H1 (cell line): Measurements from ENCODE around the gene EMD. TPM values are rescaled to one million over a fixed set of nuclear protein-coding genes. Genes with fewer than 3 reads are reported as not detected.

Experiments used
- CTCF ChIA-PET: fragments of 300-600 bp; sonication (Branson Sonifier 250); formaldehyde crosslinking; loops from one replicate; lab custom pipeline; 2021; ENCODE audit not compliant: partially characterized antibody; lab: Charles Lee
- POLR2A ChIA-PET: fragments of 300-600 bp; sonication (Branson Sonifier 250); formaldehyde crosslinking; loops from one replicate; lab custom pipeline; 2021; ENCODE audit warnings: inconsistent platforms; ENCODE audit not compliant: partially characterized antibody; lab: Charles Lee
- DNase-seq, 2 experiments: peaks; one replicate each; pipeline versions ENCODE4 v3.0.0 to v3.0.0-alpha.2; 2010 to 2022; ENCODE audit warnings: low spot score in 2 of 2, low read depth in 1 of 2, mixed read lengths in 1 of 2
- FAIRE-seq: peaks from 2 replicates; lab custom pipeline; 2011; peaks lifted over from hg19 to GRCh38; lab: Jason Lieb, UNC
- H2AFZ ChIP-seq: 2 replicates; pipeline ENCODE4 v1.8.1; 2012; ENCODE audit warnings: low read length, inconsistent platforms
- H2AK5ac ChIP-seq: 2 replicates; pipeline ENCODE4 v1.6.1; 2013; ENCODE audit warnings: low read depth, low read length
- H2BK120ac ChIP-seq: replicated peaks from 2 replicates; pipeline ENCODE3; 2013; ENCODE audit warnings: low read depth, low read length, inconsistent platforms
- H2BK12ac ChIP-seq: 2 replicates; pipeline ENCODE4 v1.6.1; 2013; ENCODE audit warnings: low read depth, low read length
- H2BK15ac ChIP-seq: 2 replicates; pipeline ENCODE4 v1.6.1; 2013; ENCODE audit warnings: low read length
- H2BK20ac ChIP-seq: 2 replicates; pipeline ENCODE4 v1.6.1; 2013; ENCODE audit warnings: low read length
- H2BK5ac ChIP-seq: 2 replicates; pipeline ENCODE4 v1.6.1; 2013; ENCODE audit warnings: low read depth, low read length
- H3K14ac ChIP-seq: 2 replicates; pipeline ENCODE4 v1.6.1; 2013; ENCODE audit warnings: inconsistent platforms; ENCODE audit not compliant: insufficient read length
- H3K18ac ChIP-seq: 2 replicates; pipeline ENCODE4 v1.6.1; 2013; ENCODE audit warnings: low read length; ENCODE audit errors: extremely low read depth
- H3K23ac ChIP-seq: 2 replicates; pipeline ENCODE4 v1.6.1; 2013; ENCODE audit warnings: inconsistent platforms; ENCODE audit not compliant: insufficient read length
- H3K23me2 ChIP-seq: 2 replicates; pipeline ENCODE4 v1.6.1; 2013; ENCODE audit warnings: low read depth, low read length
- H3K27ac ChIP-seq: 2 replicates; pipeline ENCODE4 v1.6.1; 2011; ENCODE audit warnings: low read depth, low read length, inconsistent platforms
- H3K27me3 ChIP-seq, 4 experiments: replicated peaks in 1 of 4; 1 replicate in 1 of 4; 2 replicates in 3 of 4; pipeline versions ENCODE4 v1.6.1 to v1.8.1; 2011 to 2013; ENCODE audit warnings: low read length in 3 of 4, mild to moderate bottlenecking in 3 of 4, inconsistent platforms in 2 of 4, mixed read lengths in 2 of 4, moderate library complexity in 1 of 4; ENCODE audit not compliant: control insufficient read depth in 3 of 4, insufficient read depth in 3 of 4; ENCODE audit errors: extremely low read depth in 1 of 4
- H3K36me3 ChIP-seq, 4 experiments: 2 replicates each; pipeline versions ENCODE4 v1.6.1 to v1.8.1; 2011 to 2013; ENCODE audit warnings: mild to moderate bottlenecking in 4 of 4, low read length in 3 of 4, moderate library complexity in 2 of 4, control low read depth in 1 of 4, inconsistent platforms in 1 of 4; ENCODE audit not compliant: insufficient read depth in 4 of 4, control insufficient read depth in 2 of 4
- H3K4ac ChIP-seq: replicated peaks from 2 replicates; pipeline ENCODE3; 2013; ENCODE audit warnings: low read length, low read depth, mixed read lengths, inconsistent platforms; ENCODE audit not compliant: insufficient read length
- H3K4me1 ChIP-seq, 4 experiments: replicated peaks in 1 of 4; 1 replicate in 1 of 4; 2 replicates in 3 of 4; pipeline versions ENCODE4 v1.6.1 to v1.8.1; 2011 to 2013; ENCODE audit warnings: low read length in 3 of 4, inconsistent platforms in 2 of 4, mixed read lengths in 1 of 4; ENCODE audit not compliant: insufficient read depth in 4 of 4, control insufficient read depth in 3 of 4
- H3K4me2 ChIP-seq, 2 experiments: 2 replicates each; pipeline versions ENCODE4 v1.6.1 to v1.8.1; 2011 to 2013; ENCODE audit warnings: low read depth in 2 of 2, low read length in 2 of 2, control low read depth in 1 of 2, inconsistent platforms in 1 of 2, mild to moderate bottlenecking in 1 of 2; ENCODE audit not compliant: insufficient read depth in 1 of 2
- H3K4me3 ChIP-seq, 4 experiments: fragments of 200-600, 300-600 bp in 1 of 4; sonication (generic), shearing (Covaris generic), sonication (Bioruptor Twin) in 1 of 4; 2 replicates each; pipeline versions ENCODE4 v1.5.1 to v1.8.1; 2011 to 2016; ENCODE audit warnings: low read length in 4 of 4, low read depth in 3 of 4, control low read depth in 2 of 4, inconsistent platforms in 2 of 4, mild to moderate bottlenecking in 2 of 4, mixed read lengths in 1 of 4, moderate library complexity in 1 of 4; ENCODE audit not compliant: insufficient read depth in 2 of 4; ENCODE audit errors: extremely low read depth in 1 of 4
- H3K56ac ChIP-seq: replicated peaks from 2 replicates; pipeline ENCODE3; 2013; ENCODE audit warnings: low read depth, mild to moderate bottlenecking, mixed read lengths, low read length, inconsistent platforms; ENCODE audit not compliant: insufficient read length
- H3K79me1 ChIP-seq: 2 replicates; pipeline ENCODE4 v1.6.1; 2013; ENCODE audit warnings: low read depth, low read length, control low read depth
- H3K79me2 ChIP-seq, 2 experiments: 2 replicates each; pipeline versions ENCODE4 v1.6.1 to v1.8.1; 2012 to 2013; ENCODE audit warnings: low read length in 2 of 2, mild to moderate bottlenecking in 2 of 2, inconsistent platforms in 1 of 2; ENCODE audit not compliant: insufficient read depth in 2 of 2, control insufficient read depth in 1 of 2
- H3K9ac ChIP-seq, 4 experiments: replicated peaks in 1 of 4; 1 replicate in 1 of 4; 2 replicates in 3 of 4; pipeline versions ENCODE4 v1.6.1 to v1.8.1; 2011 to 2013; ENCODE audit warnings: low read depth in 3 of 4, low read length in 3 of 4, control low read depth in 2 of 4, mild to moderate bottlenecking in 2 of 4, moderate library complexity in 2 of 4, inconsistent platforms in 1 of 4; ENCODE audit errors: extremely low read depth in 1 of 4
- H3K9me3 ChIP-seq, 2 experiments: 2 replicates each; pipeline versions ENCODE4 v1.6.1 to v1.8.1; 2012 to 2013; ENCODE audit warnings: mild to moderate bottlenecking in 2 of 2, moderate library complexity in 2 of 2, control low read depth in 1 of 2, inconsistent platforms in 1 of 2, low read depth in 1 of 2, low read length in 1 of 2, mixed read lengths in 1 of 2; ENCODE audit not compliant: insufficient read depth in 2 of 2
- H4K20me1 ChIP-seq, 2 experiments: replicated peaks in 1 of 2; 2 replicates each; pipeline versions ENCODE3 to v1.8.1; 2011 to 2013; ENCODE audit warnings: inconsistent platforms in 2 of 2, low read length in 2 of 2, mild to moderate bottlenecking in 1 of 2; ENCODE audit not compliant: insufficient read depth in 2 of 2, control insufficient read depth in 1 of 2
- H4K5ac ChIP-seq: 2 replicates; pipeline ENCODE4 v1.6.1; 2013; ENCODE audit warnings: low read length, low read depth, mixed read lengths, inconsistent platforms; ENCODE audit not compliant: insufficient read length
- H4K8ac ChIP-seq: 2 replicates; pipeline ENCODE4 v1.8.0; 2013; ENCODE audit warnings: mild to moderate bottlenecking, moderate library complexity, low read length, inconsistent platforms; ENCODE audit not compliant: insufficient read depth; ENCODE audit errors: extremely low read depth
- H4K91ac ChIP-seq: replicated peaks from 2 replicates; pipeline ENCODE3; 2013; ENCODE audit warnings: low read length, mixed read lengths, inconsistent platforms; ENCODE audit not compliant: insufficient read length
- POLR2AphosphoS5 ChIP-seq: IDR thresholded peaks from 2 replicates; pipeline ENCODE4 v1.6.1; 2011; ENCODE audit warnings: low read depth, low read length
- TCF12 ChIP-seq: IDR thresholded peaks from 2 replicates; pipeline ENCODE4 v1.6.1; 2011; ENCODE audit warnings: low read depth, mild to moderate bottlenecking, low read length
- WGBS, 2 experiments: shearing (Covaris generic) in 1 of 2; methylation state at CpG; one replicate each; pipeline versions ENCODE4 v1.1.6 to v1.1.7; 2013 to 2015; ENCODE audit warnings: low lambda C conversion rate in 2 of 2, mixed read lengths in 2 of 2, inconsistent platforms in 1 of 2, low coverage in 1 of 2, missing lambda C conversion rate in 1 of 2; ENCODE audit not compliant: insufficient replicate concordance in 2 of 2, insufficient coverage in 1 of 2, insufficient read length in 1 of 2; ENCODE audit errors: extremely low coverage in 1 of 2, missing lambda C conversion rate in 1 of 2; 5-methylcytosine and 5-hydroxymethylcytosine counted together
- polyA plus RNA-seq, 7 experiments: library from polyadenylated mRNA; depleted of rRNA in 3 of 7; stranded (reverse) in 5 of 7; unstranded in 2 of 7; fragments of >200 nt in 5 of 7; fragments of 200-250 nt in 2 of 7; gene quantifications; 1 replicate in 5 of 7; 2 replicates in 1 of 7; 4 replicates in 1 of 7; pipeline versions ENCODE4 v1.2.1 to v1.2.3, GENCODE V29; 2011 to 2013; ENCODE audit warnings: missing spikeins in 2 of 7, mixed read lengths in 2 of 7
- total RNA-seq: library from RNA; stranded (reverse); fragmentation: NEBNext Ultra II Directional; extraction: Animal tissue kit (Norgen Biotek cat#: 25700); gene quantifications from 2 replicates; pipeline ENCODE4 v1.2.1, GENCODE V29; 2021

EMD gene
- total and polyA plus RNA-seq, 2 of the 8 experiments (the other 6 are each of a cell fraction or from before 2014, with no cell fraction given), result 45.5 to 109 TPM

DNA sequence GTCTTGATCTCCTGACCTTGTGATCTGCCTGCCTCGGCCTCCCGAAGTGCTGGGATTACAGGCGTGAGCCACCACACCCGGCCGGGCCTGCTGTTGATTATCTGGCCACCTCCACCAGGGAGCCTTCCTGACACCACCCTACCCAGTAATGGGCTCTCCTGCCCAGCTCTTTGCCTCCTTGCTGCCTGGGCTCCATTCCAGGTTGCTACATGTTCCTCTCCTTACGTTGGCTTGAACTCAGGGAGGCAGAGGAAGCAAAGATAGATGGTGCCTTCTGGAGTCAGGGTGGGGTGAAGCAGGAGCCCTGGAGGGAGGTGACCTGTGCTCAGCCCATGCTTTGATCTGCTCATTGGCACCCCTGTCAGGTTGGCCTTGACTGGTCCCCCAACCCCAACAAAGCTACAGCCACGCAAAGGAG is 31.0 kb upstream of the EMD start:
- no peak overlapping the region for H2BK20ac ChIP-seq
- H3K56ac ChIP-seq, result no peak overlapping the region
- no peak overlapping the region for H4K5ac ChIP-seq
- H3K14ac ChIP-seq, result no peak overlapping the region
- WGBS, 2 experiments, result 100% methylated on average over 2 of the region's 7 CpGs; no CpG with 5 or more reads in 1 of the 2 experiments
- H3K18ac ChIP-seq, result no peak overlapping the region
- H3K27ac ChIP-seq, result no peak overlapping the region
- H2AFZ ChIP-seq, result no peak overlapping the region
- H4K91ac ChIP-seq, result no peak overlapping the region
- ChIA-PET CTCF (interaction anchor here (1.3 kb wide), 1 partner anchor 25 kb away, joined by 3 read pairs; no protein-coding TSS in a partner anchor), POLR2A (interaction anchor here (1.2 to 15.6 kb wide), 8 partner anchors 9 to 116 kb away, joined by 3 to 348 read pairs (median 19); partner anchors contain the start of genes EMD, FLNA and RPL10)
- no peaks in the 10 kb centered on the region for H3K4me1 ChIP-seq
- peaks cover 21 to 50% (median 42%) of the 10 kb centered on the region in 4 experiments for H3K36me3 ChIP-seq
- no peak overlapping the region for H3K4me2 ChIP-seq
- H2AK5ac ChIP-seq, result no peak overlapping the region
- no peak overlapping the region for H2BK15ac ChIP-seq
- H2BK120ac ChIP-seq, result no peak overlapping the region
- no peaks in the 10 kb centered on the region for H3K27me3 ChIP-seq
- no peak overlapping the region for H3K23ac ChIP-seq
- DNase-seq, result no peak
- H3K79me1 ChIP-seq, result no peaks in the 10 kb centered on the region
- no peak overlapping the region for H4K8ac ChIP-seq
- no peak overlapping the region for H2BK5ac ChIP-seq
- no peak overlapping the region for H2BK12ac ChIP-seq
- H3K9me3 ChIP-seq, result no peaks in the 10 kb centered on the region
- H3K79me2 ChIP-seq, result no peaks in the 10 kb centered on the region
- no peak overlapping the region for H3K4ac ChIP-seq
- no peak for TF ChIP-seq TCF12
- TF ChIP-seq POLR2AphosphoS5, result peak; percentile 74
- no peak overlapping the region for H3K4me3 ChIP-seq
- no peaks in the 10 kb centered on the region for H3K23me2 ChIP-seq
- H4K20me1 ChIP-seq, result peaks cover 0 to 13% of the 10 kb centered on the region in 2 experiments
- no peak overlapping the region for H3K9ac ChIP-seq
- FAIRE-seq, result no peak
